HepG2 (cell line): Measurements from ENCODE around the gene CTSA. TPM values are rescaled to one million over a fixed set of nuclear protein-coding genes. Genes with fewer than 3 reads are reported as not detected.

Experiments
- ATAC-seq: fragments of 200-7000 bp; cut with Tn5 transposase; 3 replicates; pipeline ENCODE4 v1.9.1; 2020; ENCODE audit warnings: mild to moderate bottlenecking, moderate library complexity
- BruUV-seq: library from RNA; stranded (reverse); fragments of 400-500 nt; replicated peaks from 2 replicates; lab custom pipeline; 2021; lab: Mats Ljungman, UMichigan
- CTCF ChIA-PET: fragments of 300-600 bp; formaldehyde crosslinking; extraction: SDS; loops from one replicate; lab custom pipeline; 2021; ENCODE audit warnings: low total read pairs, inconsistent platforms, low intra/inter-chr PET ratio; lab: Yijun Ruan, JAX
- POLR2A ChIA-PET: fragments of 350-600 bp; sonication (Branson Sonifier 250); formaldehyde crosslinking; loops from one replicate; lab custom pipeline; 2020; ENCODE audit warnings: antibody characterized with exemption, inconsistent platforms; lab: Yijun Ruan, JAX
- DNase-seq: peaks from one replicate; pipeline ENCODE4 v3.0.0-alpha.2; 2015; ENCODE audit warnings: low spot score
- FAIRE-seq: peaks from 3 replicates; lab custom pipeline; 2011; peaks lifted over from hg19 to GRCh38; lab: Jason Lieb, UNC
- H2AFZ ChIP-seq: one replicate; pipeline ENCODE4 v1.6.1; 2011; ENCODE audit warnings: low read length, inconsistent platforms
- H3K27ac ChIP-seq: fragments of 300-600 bp; 3 replicates; pipeline ENCODE4 v1.8.0; 2011; ENCODE audit warnings: mixed run types, mild to moderate bottlenecking, mixed read lengths, low read length, inconsistent platforms; ENCODE audit not compliant: insufficient read depth; ENCODE audit errors: extremely low read length
- H3K27me3 ChIP-seq, 2 experiments: fragments of 200-600 bp in 1 of 2; 2 replicates in 1 of 2; 3 replicates in 1 of 2; pipeline versions ENCODE4 v1.6.0 to v1.8.0; 2011; ENCODE audit warnings: low read length in 2 of 2, mild to moderate bottlenecking in 2 of 2, moderate library complexity in 2 of 2, inconsistent platforms in 1 of 2; ENCODE audit not compliant: insufficient read depth in 2 of 2, control insufficient read depth in 1 of 2
- H3K36me3 ChIP-seq, 2 experiments: fragments of 200-600 bp in 1 of 2; replicated peaks in 1 of 2; 2 replicates in 1 of 2; 3 replicates in 1 of 2; pipeline versions ENCODE4 v1.5.1 to v1.8.0; 2011; ENCODE audit warnings: low read length in 2 of 2, inconsistent platforms in 1 of 2; ENCODE audit not compliant: insufficient read depth in 2 of 2, control insufficient read depth in 1 of 2
- H3K4me1 ChIP-seq: 2 replicates; pipeline ENCODE4 v1.5.1; 2012; ENCODE audit warnings: low read length, inconsistent platforms; ENCODE audit not compliant: insufficient read depth
- H3K4me2 ChIP-seq: 2 replicates; pipeline ENCODE4 v1.6.0; 2011; ENCODE audit warnings: low read depth, low read length, inconsistent platforms
- H3K4me3 ChIP-seq, 3 experiments: fragments of 200-600 bp in 1 of 3; sonication (generic), shearing (Covaris generic) in 1 of 3; replicated peaks in 1 of 3; 2 replicates each; pipeline ENCODE4 v1.5.1; 2011 to 2016; ENCODE audit warnings: low read length in 3 of 3, inconsistent platforms in 2 of 3, low read depth in 2 of 3, mild to moderate bottlenecking in 2 of 3, control low read depth in 1 of 3, mixed read lengths in 1 of 3; ENCODE audit not compliant: insufficient read depth in 1 of 3
- H3K79me2 ChIP-seq: one replicate; pipeline ENCODE4 v1.6.1; 2011; ENCODE audit warnings: low read length, inconsistent platforms; ENCODE audit not compliant: insufficient read depth
- H3K9ac ChIP-seq: 2 replicates; pipeline ENCODE4 v1.6.0; 2011; ENCODE audit warnings: mild to moderate bottlenecking, low read depth, low read length, inconsistent platforms; ENCODE audit not compliant: insufficient read depth
- H3K9me3 ChIP-seq: 2 replicates; pipeline ENCODE4 v1.5.1; 2012; ENCODE audit warnings: mild to moderate bottlenecking, low read length
- H4K20me1 ChIP-seq: 2 replicates; pipeline ENCODE4 v1.6.0; 2011; ENCODE audit warnings: inconsistent platforms, mild to moderate bottlenecking, low read length, moderate library complexity; ENCODE audit not compliant: insufficient read depth
- CEBPG ChIP-seq: IDR thresholded peaks from 2 replicates; pipeline ENCODE4 v1.6.1; 2016
- GATAD1 ChIP-seq: IDR thresholded peaks from 2 replicates; pipeline ENCODE4 v1.6.1; 2016; ENCODE audit warnings: missing genetic modification reagents, missing compliant biosample characterization
- HOXA5 ChIP-seq: sonication (generic); formaldehyde crosslinking; IDR thresholded peaks from 2 replicates; pipeline ENCODE4 v1.4.0; 2020; ENCODE audit warnings: missing genetic modification reagents
- HOXA9 ChIP-seq: sonication (generic); formaldehyde crosslinking; IDR thresholded peaks from 2 replicates; pipeline ENCODE4 v1.8.1; 2022; ENCODE audit warnings: missing genetic modification reagents, mild to moderate bottlenecking, moderate library complexity, borderline replicate concordance
- IRF1 ChIP-seq: sonication (generic); formaldehyde crosslinking; IDR thresholded peaks from 2 replicates; pipeline ENCODE4 v1.4.0; 2020; ENCODE audit warnings: low read depth, mild to moderate bottlenecking, missing genetic modification reagents
- MBNL3 ChIP-seq: fragments of 250-450 bp; sonication (Bioruptor Pico); conservative IDR thresholded peaks from 2 replicates; pipeline ENCODE4 v1.8.0; 2022; ENCODE audit warnings: mild to moderate bottlenecking, inconsistent platforms
- MLLT10 ChIP-seq: sonication (generic); formaldehyde crosslinking; IDR thresholded peaks from 2 replicates; pipeline ENCODE4 v1.4.0; 2020; ENCODE audit warnings: missing genetic modification reagents
- MTF1 ChIP-seq: sonication (generic); formaldehyde crosslinking; IDR thresholded peaks from 2 replicates; pipeline ENCODE4 v1.5.0; 2020; ENCODE audit warnings: missing genetic modification reagents
- PHF20 ChIP-seq: sonication (generic); formaldehyde crosslinking; IDR thresholded peaks from 2 replicates; pipeline ENCODE4 v1.5.0; 2020; ENCODE audit warnings: mild to moderate bottlenecking, missing genetic modification reagents
- POLR2G ChIP-seq: fragments of 200-400 bp; formaldehyde crosslinking; IDR thresholded peaks from 2 replicates; pipeline ENCODE4 v1.6.1; 2018; ENCODE audit warnings: mild to moderate bottlenecking, low read depth, low read length, moderate library complexity
- TBX3 ChIP-seq: fragments of 450-650 bp; IDR thresholded peaks from 2 replicates; pipeline ENCODE4 v1.6.1; 2017; ENCODE audit warnings: antibody characterized with exemption, mild to moderate bottlenecking, inconsistent platforms, borderline replicate concordance
- TCF7 ChIP-seq: sonication (generic); IDR thresholded peaks from 2 replicates; pipeline ENCODE4 v1.6.1; 2016; ENCODE audit warnings: antibody characterized with exemption, low read depth
- ZNF383 ChIP-seq: sonication (generic); formaldehyde crosslinking; IDR thresholded peaks from 2 replicates; pipeline ENCODE4 v1.4.0; 2020; ENCODE audit warnings: missing genetic modification reagents, mild to moderate bottlenecking, borderline replicate concordance
- ZNF660 ChIP-seq: sonication (generic); formaldehyde crosslinking; IDR thresholded peaks from 2 replicates; pipeline ENCODE4 v1.5.1; 2020; ENCODE audit warnings: mild to moderate bottlenecking, low read depth, missing genetic modification reagents, borderline replicate concordance
- ZNF749 ChIP-seq: sonication (generic); formaldehyde crosslinking; IDR thresholded peaks from 2 replicates; pipeline ENCODE4 v1.8.0; 2022; ENCODE audit warnings: mild to moderate bottlenecking, missing genetic modification reagents, moderate library complexity, borderline replicate concordance
- WGBS: methylation state at CpG from one replicate; pipeline ENCODE4 v1.1.6; 2017; ENCODE audit warnings: low lambda C conversion rate; 5-methylcytosine and 5-hydroxymethylcytosine counted together
- in situ Hi-C: cut with HindIII; loops from 2 replicates; pipeline ENCODE4 v1.10.0; 2017; ENCODE audit warnings: low pct_unique_long_range_greater_than_20kb; ENCODE audit not compliant: extremely low pct_ligation_motif_present
- intact Hi-C: fragments of 100-400 bp; cut with micrococcal nuclease; formaldehyde crosslinking; loops from one replicate; pipeline ENCODE4 v1.10.0; 2022; ENCODE audit not compliant: unreplicated experiment
- polyA plus RNA-seq, 8 experiments: library from polyadenylated mRNA; depleted of rRNA in 3 of 8; stranded (reverse) in 7 of 8; unstranded in 1 of 8; fragments of >200 nt; fragmentation: Illumina TruSeq in 4 of 8; extraction: Trizol in 4 of 8; gene quantifications; 2 replicates each; pipeline versions ENCODE4 v1.2.1 to v1.2.3, GENCODE V29; 2011 to 2016; ENCODE audit warnings: low read depth in 4 of 8, missing spikeins in 1 of 8, mixed read lengths in 1 of 8; ENCODE audit not compliant: insufficient read depth in 1 of 8
- total RNA-seq, 5 experiments: library from RNA; depleted of rRNA; stranded (reverse); fragments of >200 nt; fragmentation: Illumina TruSeq; extraction: Trizol; gene quantifications; 2 replicates each; pipeline ENCODE4 v1.2.3, GENCODE V29; 2016; ENCODE audit warnings: low read depth in 1 of 5

Gene CTSA
- total and polyA plus RNA-seq, 2 of the 13 experiments (the other 11 are each of a cell fraction or from before 2014, with no cell fraction given) = 202 to 231 TPM

GRCh38 chr20:45943613-45944012, 52.5 kb downstream of the CTSA start:
- DNase-seq = no peak
- 93% methylated on average over 6 of the region's 6 CpGs for WGBS
- Histone ChIP-seq H3K9ac (no peak overlapping the region), H4K20me1 (no peaks in the 10 kb centered on the region), H3K27ac (no peak overlapping the region), H3K79me2 (no peaks in the 10 kb centered on the region), H3K4me3 (no peak overlapping the region), H3K4me1 (peaks cover 28% of the 10 kb centered on the region), H3K4me2 (no peak overlapping the region), H3K27me3 (no peaks in the 10 kb centered on the region), H3K9me3 (no peaks in the 10 kb centered on the region), H3K36me3 (peaks cover 62 to 81% of the 10 kb centered on the region in 2 experiments), H2AFZ (no peak overlapping the region)
- ChIA-PET POLR2A (interaction anchor here (1.2 to 7.7 kb wide), 4 partner anchors 8 to 53 kb away, joined by 3 to 201 read pairs (median 28); partner anchors contain the start of genes CTSA, NEURL2, PCIF1 and ZNF335), CTCF (no interaction called here)
- no TSS peak for BruUV-seq
- FAIRE-seq = no peak
- intact Hi-C loops (no loop called here), in situ Hi-C loops (no loop called here)
- no peak for TF ChIP-seq MTF1
- no peak for TF ChIP-seq TBX3
- no peak for TF ChIP-seq HOXA9 (CRISPR knock-in tag)
- TF ChIP-seq TCF7 = no peak
- TF ChIP-seq HOXA5 (CRISPR knock-in tag) = no peak
- TF ChIP-seq MBNL3 = no peak
- TF ChIP-seq POLR2G = no peak
- TF ChIP-seq PHF20 (CRISPR knock-in tag) = no peak
- no peak for TF ChIP-seq CEBPG
- TF ChIP-seq IRF1 (CRISPR knock-in tag) = no peak
- no peak for TF ChIP-seq ZNF383 (CRISPR knock-in tag)
- no peak for TF ChIP-seq MLLT10 (CRISPR knock-in tag)
- no peak for TF ChIP-seq ZNF749 (CRISPR knock-in tag)
- no peak for TF ChIP-seq ZNF660 (CRISPR knock-in tag)
- TF ChIP-seq GATAD1 = no peak
- ATAC-seq = no peak
